Measurements from ENCODE around the gene ZDHHC20.

DNA sequence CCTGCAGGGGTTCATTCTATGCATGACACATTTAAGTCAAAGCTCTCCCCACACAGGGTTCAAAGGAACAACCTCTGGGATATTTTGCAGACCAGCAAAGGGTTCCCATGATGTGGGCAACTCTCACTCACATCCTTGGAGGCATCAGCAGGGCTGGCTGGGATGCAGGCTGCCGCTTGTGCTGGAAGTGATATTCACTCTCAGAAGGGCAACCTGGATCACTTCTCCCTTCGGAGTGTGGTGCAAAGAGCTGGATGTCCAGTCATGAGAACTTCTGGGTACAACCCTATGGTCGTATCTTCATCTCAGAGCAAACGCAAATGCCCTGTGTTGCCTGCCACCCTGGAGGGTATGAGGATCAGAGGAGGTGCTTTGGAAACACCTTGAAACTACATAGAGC is 98.6 kb downstream of the ZDHHC20 start:
- TF ChIP-seq CTCF (conservative IDR thresholded peaks at IDR 0.05; ENCODE audit: low read length): no peak
- no peak for TF ChIP-seq EZH2phosphoT487 (IDR thresholded peaks at IDR 0.05; ENCODE audit: borderline replicate concordance, low read depth, low read length)
